Cardiac fibroblast (primary cell): ENCODE measurements around the gene COG5.
A peak's percentile ranks its signal among the peaks of the same experiment; 100 is the strongest.

Source experiments
- DNase-seq, 2 donors: peaks; one replicate each; pipeline versions ENCODE4 v3.0.0 to v3.0.0-alpha.2; 2010; ENCODE audit warnings: low read depth in 2 of 2
- H3K4me3 ChIP-seq, 2 donors: replicated peaks in 1 of 2; 1 replicate in 1 of 2; 2 replicates in 1 of 2; pipeline ENCODE4 v1.5.1; 2011; ENCODE audit warnings: low read depth in 2 of 2, low read length in 2 of 2, mild to moderate bottlenecking in 2 of 2, moderate library complexity in 1 of 2
- CTCF ChIP-seq: IDR thresholded peaks from one replicate; pipeline ENCODE4 v1.5.1; 2011; ENCODE audit warnings: low read depth, mild to moderate bottlenecking, low read length, inconsistent platforms

Gene COG5

GRCh38 chr7:107213193-107213788, 350.4 kb downstream of the COG5 start:
- no peak for TF ChIP-seq CTCF
- no peak for DNase-seq
- no peak overlapping the region for H3K4me3 ChIP-seq

GRCh38 chr7:107212725-107213124, 351.0 kb downstream of the COG5 start:
- TF ChIP-seq CTCF: no peak
- no peak for DNase-seq
- H3K4me3 ChIP-seq: no peak overlapping the region

- no peak for TF ChIP-seq CTCF
- DNase-seq: no peak
- no peak overlapping the region for H3K4me3 ChIP-seq
Observed at GRCh38 chr7:107210400-107210799, 353.3 kb downstream of the COG5 start.

GRCh38 chr7:107209565-107209964, 354.2 kb downstream of the COG5 start:
- H3K4me3 ChIP-seq: no peak overlapping the region
- DNase-seq: peak in 1 of 2 donors; percentile 17
- TF ChIP-seq CTCF: no peak

GRCh38 chr7:107208563-107208962, 355.2 kb downstream of the COG5 start:
- no peak for DNase-seq
- no peak for TF ChIP-seq CTCF

GRCh38 chr7:107208024-107208521, 355.6 kb downstream of the COG5 start:
- DNase-seq: peak; percentile 31 to 59
- no peak for TF ChIP-seq CTCF
- H3K4me3 ChIP-seq: no peak overlapping the region

More at GRCh38 chr7:107208563-107208962, 355.2 kb downstream of the COG5 start:
- H3K4me3 ChIP-seq: no peak overlapping the region

- no peak overlapping the region for H3K4me3 ChIP-seq
- TF ChIP-seq CTCF: no peak
- no peak for DNase-seq
Observed at GRCh38 chr7:107207459-107207858, 356.3 kb downstream of the COG5 start.
